Measurements from ENCODE around the gene LHX8. TPM values are rescaled to one million over a fixed set of nuclear protein-coding genes. Genes with fewer than 3 reads are reported as not detected.

The LHX8 gene
- polyA plus RNA-seq, 1 of the 3 experiments (the other 2 are of a cell fraction): 0.30 TPM

DNA sequence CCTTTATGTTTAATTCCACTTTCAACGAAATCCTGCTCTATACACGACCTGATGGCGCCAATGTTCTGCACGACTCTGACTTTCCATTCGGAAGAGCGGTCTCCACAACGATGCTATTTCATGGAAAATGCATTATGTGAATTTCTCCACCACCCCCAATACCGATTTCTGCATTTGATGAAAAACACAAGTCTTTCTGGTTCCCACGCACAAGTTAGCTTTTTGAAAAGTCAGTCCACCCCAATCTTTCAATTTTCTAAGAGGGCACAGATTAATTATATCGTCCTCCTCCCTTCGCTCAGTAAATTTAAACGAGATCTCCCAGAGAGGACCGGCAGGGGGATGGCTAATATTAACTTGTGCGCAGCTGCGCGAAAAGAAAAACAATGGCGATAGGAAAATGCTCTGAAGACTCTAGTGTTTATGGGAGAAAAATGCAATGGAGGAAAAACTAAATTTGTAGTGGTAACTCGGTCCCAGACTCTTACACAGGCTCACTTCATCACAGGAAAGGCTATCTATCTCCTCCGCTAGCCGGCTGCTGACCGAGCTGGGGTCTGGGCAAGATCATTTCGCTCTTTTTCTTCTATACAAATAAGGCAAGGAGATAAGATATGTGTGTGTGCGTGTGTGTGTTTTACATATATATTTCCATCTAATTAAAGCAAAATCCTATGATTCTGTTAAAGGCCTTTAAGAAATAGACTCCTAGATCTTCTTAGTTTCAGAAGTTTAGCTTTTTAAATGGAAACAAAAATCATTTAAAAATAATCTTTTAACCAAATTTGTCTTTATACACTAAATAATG, 1.2 kb upstream of the LHX8 start:
- peaks cover 0 to 21% of the 10 kb centered on the region in 2 experiments; a peak in 2 of 4 replicates for H3K4me1 ChIP-seq (ENCODE audit: control insufficient read depth in 1 of 2, insufficient read depth in 2 of 2, low read depth in 1 of 2, low read length in 1 of 2)
- H4K20me1 ChIP-seq (ENCODE audit: insufficient read depth): no peaks in the 10 kb centered on the region
- H3K27ac ChIP-seq (ENCODE audit: low read depth in 2 of 2, low read length in 1 of 2): no peak overlapping the region
- H3K79me2 ChIP-seq (ENCODE audit: insufficient read depth): no peaks in the 10 kb centered on the region
- no peaks in the 10 kb centered on the region for H3K9me2 ChIP-seq
- WGBS (ENCODE audit: low lambda C conversion rate): 11% methylated on average over 23 of the region's 23 CpGs
- DNase-seq: no peak
- TF ChIP-seq EZH2phosphoT487 (IDR thresholded peaks at IDR 0.05; ENCODE audit: borderline replicate concordance, low read depth): peak; percentile 83; the same call in 1 of the 2 replicates
- TF ChIP-seq, protein P1, sequence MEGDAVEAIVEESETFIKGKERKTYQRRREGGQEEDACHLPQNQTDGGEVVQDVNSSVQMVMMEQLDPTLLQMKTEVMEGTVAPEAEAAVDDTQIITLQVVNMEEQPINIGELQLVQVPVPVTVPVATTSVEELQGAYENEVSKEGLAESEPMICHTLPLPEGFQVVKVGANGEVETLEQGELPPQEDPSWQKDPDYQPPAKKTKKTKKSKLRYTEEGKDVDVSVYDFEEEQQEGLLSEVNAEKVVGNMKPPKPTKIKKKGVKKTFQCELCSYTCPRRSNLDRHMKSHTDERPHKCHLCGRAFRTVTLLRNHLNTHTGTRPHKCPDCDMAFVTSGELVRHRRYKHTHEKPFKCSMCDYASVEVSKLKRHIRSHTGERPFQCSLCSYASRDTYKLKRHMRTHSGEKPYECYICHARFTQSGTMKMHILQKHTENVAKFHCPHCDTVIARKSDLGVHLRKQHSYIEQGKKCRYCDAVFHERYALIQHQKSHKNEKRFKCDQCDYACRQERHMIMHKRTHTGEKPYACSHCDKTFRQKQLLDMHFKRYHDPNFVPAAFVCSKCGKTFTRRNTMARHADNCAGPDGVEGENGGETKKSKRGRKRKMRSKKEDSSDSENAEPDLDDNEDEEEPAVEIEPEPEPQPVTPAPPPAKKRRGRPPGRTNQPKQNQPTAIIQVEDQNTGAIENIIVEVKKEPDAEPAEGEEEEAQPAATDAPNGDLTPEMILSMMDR (IDR thresholded peaks at IDR 0.05): no peak; the same call in 1 of the 2 replicates
- ChIA-PET CTCF (interaction anchor here (1.0 to 3.5 kb wide), 6 partner anchors 12 to 399 kb away, joined by 3 to 18 read pairs (median 4); no protein-coding TSS in a partner anchor), POLR2A (no interaction called here)
- H2AFZ ChIP-seq (ENCODE audit: low read depth): no peak overlapping the region
- peaks cover 97% of the 10 kb centered on the region for H3K27me3 ChIP-seq (ENCODE audit: insufficient read depth)
- peaks cover 8% of the 10 kb centered on the region for H3F3A ChIP-seq (replicated peaks; ENCODE audit: insufficient read depth)
- H3K9me3 ChIP-seq: no peaks in the 10 kb centered on the region
- H3K4me3 ChIP-seq (ENCODE audit: low read depth in 2 of 2, low read length in 1 of 2): no peak overlapping the region
- no peak overlapping the region for H3K4me2 ChIP-seq
- H3K9ac ChIP-seq: no peak overlapping the region
- no peaks in the 10 kb centered on the region for H3K36me3 ChIP-seq (replicated peaks in 1 of 2; ENCODE audit: control insufficient read depth in 1 of 2, insufficient read depth in 2 of 2, low read length in 1 of 2)

DNA sequence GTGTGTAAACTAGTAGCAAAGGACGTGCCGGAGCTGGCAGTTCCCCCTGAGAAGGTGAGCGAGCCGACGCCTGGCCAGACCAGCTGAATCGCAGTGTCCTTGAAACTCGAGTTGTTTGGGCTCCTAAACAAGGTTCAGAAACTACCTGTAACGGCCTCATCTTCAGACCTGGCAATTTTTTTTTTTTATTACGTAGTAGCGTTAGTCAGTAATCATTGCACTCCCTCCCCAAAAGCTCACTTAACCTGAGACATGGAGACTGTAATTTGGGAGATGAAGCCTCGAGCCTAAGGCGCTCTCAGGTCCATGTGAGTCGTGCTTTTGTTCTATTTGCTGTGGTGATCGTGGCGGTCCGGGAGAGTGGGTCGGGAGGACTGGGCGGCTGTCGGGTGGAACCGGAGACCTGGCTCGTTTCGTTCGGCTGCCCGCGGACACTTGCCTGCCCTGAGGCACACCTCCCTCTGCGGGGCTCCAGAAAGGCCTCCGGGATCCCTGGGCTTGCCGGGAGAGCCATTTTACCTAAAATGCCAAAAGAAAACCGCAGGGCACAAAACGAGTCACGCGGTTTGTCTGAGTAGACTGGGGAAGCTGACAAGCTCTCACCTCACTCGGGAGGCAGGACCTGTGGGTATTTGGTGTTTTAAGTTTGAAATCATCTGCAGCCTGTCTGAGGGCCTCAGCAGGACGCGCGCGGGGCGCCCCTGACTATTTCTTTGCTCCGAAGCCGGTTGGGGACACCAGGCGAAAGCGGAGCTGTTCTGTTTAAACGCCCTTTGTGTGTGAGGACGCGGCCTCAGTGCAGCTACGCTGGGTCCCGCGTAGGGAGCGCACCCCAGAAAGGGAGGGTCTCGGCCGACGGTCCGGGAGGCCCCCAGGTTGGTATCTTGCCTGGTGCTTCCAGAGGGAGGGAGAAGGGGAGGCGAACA, 722 bp downstream of the LHX8 start:
- peaks cover 8% of the 10 kb centered on the region for H3F3A ChIP-seq (replicated peaks; ENCODE audit: insufficient read depth)
- H2AFZ ChIP-seq (ENCODE audit: low read depth): 0 out of 2 replicates have a peak overlapping the region, but pooled peaks have one; percentile 35
- H3K79me2 ChIP-seq (ENCODE audit: insufficient read depth): no peaks in the 10 kb centered on the region
- POLR2A ChIA-PET: no interaction called here
- TF ChIP-seq EZH2phosphoT487 (IDR thresholded peaks at IDR 0.05; ENCODE audit: borderline replicate concordance, low read depth): peak; percentile 79
- TF ChIP-seq CHD2 (IDR thresholded peaks at IDR 0.05; ENCODE audit: low read length, partially characterized antibody): no peak
- H3K9ac ChIP-seq: no peak overlapping the region
- no peak overlapping the region; a peak in 1 of 4 replicates for H3K4me3 ChIP-seq (ENCODE audit: low read depth in 2 of 2, low read length in 1 of 2)
- DNase-seq: peak; percentile 38
- H3K9me3 ChIP-seq: no peaks in the 10 kb centered on the region
- CTCF ChIA-PET: interaction anchor here (0.9 to 4.0 kb wide), 6 partner anchors 12 to 363 kb away, joined by 3 to 27 read pairs (median 4); no protein-coding TSS in a partner anchor
- H3K4me1 ChIP-seq (ENCODE audit: control insufficient read depth in 1 of 2, insufficient read depth in 2 of 2, low read depth in 1 of 2, low read length in 1 of 2): peaks cover 0 to 21% of the 10 kb centered on the region in 2 experiments; a peak in 2 of 4 replicates
- 3% methylated on average over 31 of the region's 54 CpGs for WGBS (ENCODE audit: low lambda C conversion rate)
- H3K27ac ChIP-seq (ENCODE audit: low read depth in 2 of 2, low read length in 1 of 2): no peak overlapping the region
- no peaks in the 10 kb centered on the region for H3K36me3 ChIP-seq (replicated peaks in 1 of 2; ENCODE audit: control insufficient read depth in 1 of 2, insufficient read depth in 2 of 2, low read length in 1 of 2)
- peak overlapping the region; percentile 34; the same call in 1 of the 2 replicates for H3K4me2 ChIP-seq
- H4K20me1 ChIP-seq (ENCODE audit: insufficient read depth): no peaks in the 10 kb centered on the region
- no peaks in the 10 kb centered on the region for H3K9me2 ChIP-seq
- H3K27me3 ChIP-seq (ENCODE audit: insufficient read depth): peaks cover 88% of the 10 kb centered on the region
